Measurements from ENCODE around the gene ASIP.
"Not testable (repeated sequence)": the region's sequence is repeated elsewhere in the genome, so short reads cannot be mapped to it uniquely, and the experiment has no call there.

Gene ASIP

GRCh38 chr20:34243377-34243776 lies 2.2 kb downstream of the ASIP start:
- DNase-seq, result no peak

- DNase-seq, result no peak
These were observed 5.0 kb downstream of the ASIP start for GRCh38 chr20:34246126-34246626.

- no peak for DNase-seq
These were observed 8.1 kb downstream of the ASIP start for GRCh38 chr20:34249291-34249690.

GRCh38 chr20:34250005-34250404 lies 8.8 kb downstream of the ASIP start:
- DNase-seq, result no peak

- DNase-seq, result no peak
These were observed 10.4 kb downstream of the ASIP start for GRCh38 chr20:34251619-34252018.

GRCh38 chr20:34252431-34253086 lies 11.3 kb downstream of the ASIP start:
- DNase-seq, result not testable (repeated sequence)

- DNase-seq, result no peak
These were observed 13.8 kb downstream of the ASIP start for GRCh38 chr20:34254979-34255378.

- DNase-seq, result no peak
These were observed 15.5 kb downstream of the ASIP start for GRCh38 chr20:34256629-34257124.

GRCh38 chr20:34260208-34260942 lies 19.2 kb downstream of the ASIP start:
- DNase-seq, result no peak

GRCh38 chr20:34262488-34263288 lies 21.5 kb downstream of the ASIP start:
- no peak for DNase-seq

GRCh38 chr20:34263468-34263867 lies 22.2 kb downstream of the ASIP start:
- not testable (repeated sequence) for DNase-seq

GRCh38 chr20:34264141-34264540 lies 22.9 kb downstream of the ASIP start:
- no peak for DNase-seq

GRCh38 chr20:34268145-34268544 lies 26.9 kb downstream of the ASIP start:
- no peak for DNase-seq

GRCh38 chr20:34268851-34269636 lies 27.8 kb downstream of the ASIP start:
- no peak for DNase-seq

GRCh38 chr20:34269996-34270627 lies 28.9 kb downstream of the ASIP start:
- DNase-seq, result no peak

GRCh38 chr20:34271956-34272355 lies 30.7 kb downstream of the ASIP start:
- no peak for DNase-seq

- no peak for DNase-seq
These were observed 33.5 kb downstream of the ASIP start for GRCh38 chr20:34274694-34275093.

GRCh38 chr20:34281177-34281576 lies 40.0 kb downstream of the ASIP start:
- no peak for DNase-seq

- no peak for DNase-seq
These were observed 40.8 kb downstream of the ASIP start for GRCh38 chr20:34282041-34282440.

GRCh38 chr20:34283844-34284243 lies 42.6 kb downstream of the ASIP start:
- no peak for DNase-seq

GRCh38 chr20:34285450-34285849 lies 44.2 kb downstream of the ASIP start:
- no peak for DNase-seq

- not testable (repeated sequence) for DNase-seq
These were observed 46.3 kb downstream of the ASIP start for GRCh38 chr20:34287500-34287899.
